GM12865 (cell line): Measurements from ENCODE around the gene TMEM240.
"Not testable (repeated sequence)": the region's sequence is repeated elsewhere in the genome, so short reads cannot be mapped to it uniquely, and the experiment has no call there.

Experiments
- DNase-seq: peaks from one replicate; pipeline ENCODE4 v3.0.0; 2010; ENCODE audit warnings: low read depth
- H3K4me3 ChIP-seq: 2 replicates; pipeline ENCODE4 v1.5.1; 2011; ENCODE audit warnings: mild to moderate bottlenecking, low read depth, low read length, control low read depth
- CTCF ChIP-seq: IDR thresholded peaks from 2 replicates; pipeline ENCODE4 v1.5.1; 2011; ENCODE audit warnings: low read length, control low read depth, low read depth, inconsistent platforms; ENCODE audit not compliant: insufficient read depth; ENCODE audit errors: missing control alignments

The TMEM240 gene

DNA sequence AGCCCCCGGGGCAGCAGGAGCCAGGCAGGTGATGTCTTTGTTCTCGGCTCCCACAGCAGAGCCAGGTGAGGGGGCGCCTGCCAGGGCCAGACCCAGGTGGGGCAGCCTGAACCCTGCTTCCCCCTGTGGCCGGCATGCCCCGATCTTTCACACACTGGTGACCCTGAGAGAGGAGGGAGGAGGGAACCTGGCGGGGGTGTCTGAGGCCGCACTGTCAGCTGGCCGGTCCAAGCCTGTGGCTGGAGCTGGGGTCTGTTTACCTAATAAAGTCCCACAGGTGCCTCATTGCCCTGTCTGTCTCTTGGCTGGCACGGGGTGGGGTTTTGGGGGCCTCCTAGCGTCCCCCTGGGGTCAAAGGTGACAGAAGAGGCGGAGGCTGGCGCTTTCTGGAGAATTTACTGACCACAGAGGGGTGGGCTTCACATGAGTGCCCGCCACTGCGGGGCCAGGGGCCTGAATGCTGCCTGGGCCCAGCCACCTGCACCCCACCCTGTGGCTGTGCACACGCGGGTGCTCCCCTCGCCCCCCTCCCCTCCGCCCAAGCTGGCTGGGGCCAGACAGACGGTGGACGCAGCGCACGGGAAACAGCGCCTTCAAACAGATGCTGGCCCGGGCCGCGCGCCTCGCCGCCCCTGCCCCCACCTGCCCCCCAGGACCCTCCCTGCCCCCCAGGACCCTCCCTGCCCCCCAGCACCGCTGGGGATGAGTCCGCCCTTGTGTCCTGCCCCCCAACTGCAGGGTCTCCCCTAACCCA, 5.8 kb downstream of the TMEM240 start:
- no peak for DNase-seq
- no peak overlapping the region for H3K4me3 ChIP-seq
- no peak for TF ChIP-seq CTCF

DNA sequence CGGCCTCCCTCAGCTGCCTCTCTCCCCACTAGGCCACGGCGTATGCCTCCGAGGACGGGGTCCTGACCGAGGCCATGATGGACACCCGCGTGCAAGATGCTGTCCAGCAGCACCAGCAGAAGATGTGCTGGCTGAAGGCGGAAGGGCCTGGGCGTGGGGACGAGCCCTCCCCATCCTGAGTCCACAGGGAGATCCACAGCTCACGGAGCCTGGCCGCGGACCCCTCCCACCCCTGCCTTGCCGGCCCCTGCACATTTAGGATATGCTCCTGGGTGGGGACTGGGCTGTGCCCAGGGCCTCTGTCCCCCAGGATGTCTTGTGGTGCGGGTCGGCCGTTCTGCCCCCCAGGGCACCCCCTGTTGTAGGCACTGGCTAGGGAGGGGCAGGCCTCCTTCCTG, 6.5 kb downstream of the TMEM240 start:
- H3K4me3 ChIP-seq, DNase-seq: not testable (repeated sequence)

DNA sequence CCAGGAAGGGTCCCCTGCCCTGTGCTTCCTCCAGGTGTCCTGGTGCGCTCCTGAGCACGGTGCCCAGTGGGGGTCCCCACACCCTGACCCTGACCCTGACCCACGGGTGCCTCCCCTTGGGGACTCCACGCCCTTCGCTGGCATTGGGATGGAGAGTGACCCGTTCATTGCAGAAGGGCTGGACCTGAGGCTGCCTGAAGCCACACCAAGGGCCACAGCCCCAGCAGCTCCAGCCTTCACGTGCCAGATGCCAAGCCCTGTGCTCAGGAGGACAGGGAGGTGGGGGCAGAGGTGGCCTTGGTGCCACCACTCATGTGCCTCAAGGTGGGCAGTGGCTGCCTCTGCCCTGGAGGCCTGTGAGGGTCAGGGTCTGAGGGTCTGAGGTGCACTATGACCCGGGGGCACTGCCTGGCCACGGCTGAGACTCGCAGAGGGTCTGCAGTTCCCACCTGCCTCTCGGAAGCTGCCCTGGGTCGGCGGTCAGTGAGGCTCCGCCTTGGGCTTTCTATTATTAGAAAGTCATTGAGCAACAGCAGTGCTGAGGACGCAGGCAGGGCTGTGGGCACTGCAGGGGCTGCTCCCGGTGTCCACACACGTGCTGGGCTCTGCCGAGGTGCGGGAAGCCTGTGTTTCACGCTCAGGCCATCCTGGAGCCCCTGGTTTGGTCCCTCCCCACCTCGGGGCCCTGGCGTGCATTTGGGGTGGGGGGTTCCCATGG, 7.1 kb downstream of the TMEM240 start:
- not testable (repeated sequence) for H3K4me3 ChIP-seq, DNase-seq

- no peak for TF ChIP-seq CTCF
- H3K4me3 ChIP-seq = no peak overlapping the region
- no peak for DNase-seq
Observed at GRCh38 chr1:1531947-1532346, 8.5 kb downstream of the TMEM240 start.

GRCh38 chr1:1529936-1530335, 10.5 kb downstream of the TMEM240 start:
- no peak for TF ChIP-seq CTCF
- DNase-seq = no peak
- no peak overlapping the region for H3K4me3 ChIP-seq

GRCh38 chr1:1529321-1529720, 11.1 kb downstream of the TMEM240 start:
- no peak for DNase-seq
- no peak for TF ChIP-seq CTCF
- no peak overlapping the region for H3K4me3 ChIP-seq

DNA sequence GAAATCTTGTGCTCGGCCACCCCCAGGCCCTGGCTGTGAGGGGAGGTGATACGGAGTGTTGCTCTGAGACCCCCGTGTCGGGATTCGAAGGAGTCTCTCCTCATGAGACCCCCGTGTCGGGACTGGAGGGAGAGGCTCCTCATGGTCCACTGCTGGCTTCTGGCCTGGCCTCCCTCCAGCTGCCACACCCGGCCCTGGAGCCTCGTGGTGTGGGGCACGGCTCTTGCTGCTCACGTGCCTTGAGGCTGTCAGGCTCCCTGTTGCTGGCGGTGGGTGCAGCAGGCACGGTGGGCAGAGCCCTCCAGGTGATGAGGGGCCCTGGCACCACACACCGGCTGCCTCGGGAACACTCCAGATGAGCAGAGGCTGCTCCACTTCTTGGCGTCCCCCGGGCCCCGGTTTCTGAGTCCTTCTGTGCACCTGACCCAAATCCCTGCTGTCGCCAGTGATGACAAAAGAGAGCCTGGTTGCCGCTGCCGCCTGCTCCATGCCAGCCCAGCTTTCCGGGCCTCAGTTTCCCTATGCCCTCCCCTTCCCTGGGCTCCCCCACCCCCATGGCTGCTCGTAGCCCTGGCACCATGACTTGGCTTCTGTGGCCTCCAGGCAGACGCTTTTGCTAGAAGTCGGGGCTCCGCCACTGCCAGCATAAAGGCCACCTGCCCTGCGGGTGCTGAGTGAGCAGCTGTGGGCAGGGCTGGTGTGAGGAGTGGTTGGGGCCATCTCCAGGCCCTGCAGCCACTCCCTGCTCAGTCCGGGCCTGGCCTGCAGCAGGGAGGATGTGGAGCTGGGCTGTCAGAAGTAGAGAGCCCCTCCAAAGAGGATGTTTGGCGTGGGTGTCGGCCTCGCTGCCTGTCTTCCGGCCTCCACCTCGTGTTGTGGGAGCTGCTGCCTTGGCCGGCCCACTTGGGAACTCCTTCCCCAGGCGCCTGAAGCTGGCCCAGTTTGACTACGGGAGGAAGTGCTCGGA, 11.8 kb downstream of the TMEM240 start:
- DNase-seq = no peak
- TF ChIP-seq CTCF = no peak
- no peak overlapping the region for H3K4me3 ChIP-seq
